ENCODE results near the gene MALT1.
A peak's percentile ranks its signal among the peaks of the same experiment; 100 is the strongest.

DNA sequence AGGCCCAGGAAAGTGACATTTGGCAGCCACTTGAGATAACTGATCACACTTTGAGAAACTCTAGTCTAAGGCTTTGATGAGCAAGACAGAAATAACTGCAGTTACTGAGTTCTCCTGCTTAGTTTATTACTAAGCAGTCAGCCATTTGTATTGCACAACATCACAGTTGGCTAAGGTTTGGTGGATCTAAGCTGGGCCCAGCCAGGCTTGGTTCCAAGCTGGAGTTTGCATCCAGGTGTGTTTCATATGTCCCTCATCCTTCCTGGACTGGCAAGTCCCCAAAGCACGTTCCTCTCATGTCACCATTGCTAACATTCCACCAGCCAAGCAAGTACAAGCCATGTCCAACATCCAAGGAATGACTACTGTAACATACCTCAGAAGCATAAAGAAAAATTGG is 122.1 kb downstream of the MALT1 start:
- no peak for TF ChIP-seq HOXA7 (CRISPR knock-in tag; IDR thresholded peaks at IDR 0.05)
- TF ChIP-seq POLR2A (IDR thresholded peaks at IDR 0.05; ENCODE audit: low read length): no peak
- TF ChIP-seq, protein P1, sequence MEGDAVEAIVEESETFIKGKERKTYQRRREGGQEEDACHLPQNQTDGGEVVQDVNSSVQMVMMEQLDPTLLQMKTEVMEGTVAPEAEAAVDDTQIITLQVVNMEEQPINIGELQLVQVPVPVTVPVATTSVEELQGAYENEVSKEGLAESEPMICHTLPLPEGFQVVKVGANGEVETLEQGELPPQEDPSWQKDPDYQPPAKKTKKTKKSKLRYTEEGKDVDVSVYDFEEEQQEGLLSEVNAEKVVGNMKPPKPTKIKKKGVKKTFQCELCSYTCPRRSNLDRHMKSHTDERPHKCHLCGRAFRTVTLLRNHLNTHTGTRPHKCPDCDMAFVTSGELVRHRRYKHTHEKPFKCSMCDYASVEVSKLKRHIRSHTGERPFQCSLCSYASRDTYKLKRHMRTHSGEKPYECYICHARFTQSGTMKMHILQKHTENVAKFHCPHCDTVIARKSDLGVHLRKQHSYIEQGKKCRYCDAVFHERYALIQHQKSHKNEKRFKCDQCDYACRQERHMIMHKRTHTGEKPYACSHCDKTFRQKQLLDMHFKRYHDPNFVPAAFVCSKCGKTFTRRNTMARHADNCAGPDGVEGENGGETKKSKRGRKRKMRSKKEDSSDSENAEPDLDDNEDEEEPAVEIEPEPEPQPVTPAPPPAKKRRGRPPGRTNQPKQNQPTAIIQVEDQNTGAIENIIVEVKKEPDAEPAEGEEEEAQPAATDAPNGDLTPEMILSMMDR (IDR thresholded peaks at IDR 0.05): no peak
- TF ChIP-seq JUNB (IDR thresholded peaks at IDR 0.05): peak; percentile 73; the same call in 1 of the 2 replicates
- peak; percentile 32; the same call in 1 of the 2 replicates for TF ChIP-seq FOSL2 (IDR thresholded peaks at IDR 0.05)
- TF ChIP-seq FOSL2 (CRISPR knock-in tag; IDR thresholded peaks at IDR 0.05): peak; percentile 29; the same call in 1 of the 2 replicates
- no peak for TF ChIP-seq RFX5 (IDR thresholded peaks at IDR 0.05)
- TF ChIP-seq RAD21 (conservative IDR thresholded peaks at IDR 0.05 in 1 of 2, IDR thresholded peaks at IDR 0.05 in 1 of 2): peak in 1 of 2 experiments; percentile 28; a peak in 1 of 5 replicates
- TF ChIP-seq CHD2 (IDR thresholded peaks at IDR 0.05; ENCODE audit: low read length, partially characterized antibody): no peak
- no peak for TF ChIP-seq BHLHE40 (IDR thresholded peaks at IDR 0.05; ENCODE audit: low read depth, low read length)
- TF ChIP-seq JUN (IDR thresholded peaks at IDR 0.05): peak in 1 of 2 experiments; percentile 53; a peak in 1 of 5 replicates
- no peak for TF ChIP-seq ZC3H11A (IDR thresholded peaks at IDR 0.05)
- no peak for TF ChIP-seq RNF2 (IDR thresholded peaks at IDR 0.05; ENCODE audit: borderline replicate concordance, low read depth)
- TF ChIP-seq EP300 (IDR thresholded peaks at IDR 0.05): peak; percentile 68 to 70; a peak in 3 of 5 replicates

Measured in A549 (cell line).